NAMALWA (cell line): Measurements from ENCODE around the gene BATF2.
A peak's percentile ranks its signal among the peaks of the same experiment; 100 is the strongest.
"Not testable (repeated sequence)": the region's sequence is repeated elsewhere in the genome, so short reads cannot be mapped to it uniquely, and the experiment has no call there.

Source experiments
- DNase-seq: peaks from one replicate; pipeline ENCODE4 v3.0.0-alpha.2; 2015; ENCODE audit warnings: low spot score

Gene BATF2, protein sequence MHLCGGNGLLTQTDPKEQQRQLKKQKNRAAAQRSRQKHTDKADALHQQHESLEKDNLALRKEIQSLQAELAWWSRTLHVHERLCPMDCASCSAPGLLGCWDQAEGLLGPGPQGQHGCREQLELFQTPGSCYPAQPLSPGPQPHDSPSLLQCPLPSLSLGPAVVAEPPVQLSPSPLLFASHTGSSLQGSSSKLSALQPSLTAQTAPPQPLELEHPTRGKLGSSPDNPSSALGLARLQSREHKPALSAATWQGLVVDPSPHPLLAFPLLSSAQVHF

GRCh38 chr11:64996710-64997380, at the start of gene BATF2:
Gene BATF2, minus strand, starts transcription at chr11:64996971. Its CDS starts 57 bp downstream, at chr11:64996914.
- DNase-seq: peak; percentile 47

DNA sequence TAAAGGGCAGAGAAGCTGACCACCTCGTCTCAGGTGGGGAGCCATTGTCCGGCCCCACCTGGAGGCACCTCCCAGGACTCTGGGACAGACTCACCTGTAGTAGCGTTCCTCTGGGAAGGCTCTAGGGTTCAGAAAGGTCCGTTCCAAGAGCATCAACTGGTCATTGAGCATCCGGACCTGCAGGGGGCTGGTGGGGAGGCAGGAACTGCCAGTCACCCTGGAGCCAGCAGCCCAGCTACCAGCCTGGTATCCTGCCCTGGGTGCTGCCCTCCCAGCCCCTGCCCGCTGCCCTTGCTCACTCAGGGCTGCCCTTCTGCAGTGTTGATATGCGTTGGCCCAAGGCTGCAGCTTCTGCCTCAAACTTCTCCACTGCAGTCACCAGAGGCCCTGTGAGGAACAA, 49.0 kb upstream of the BATF2 start:
- no peak for DNase-seq

- DNase-seq: no peak
Measured at GRCh38 chr11:65045061-65045460, 48.3 kb upstream of the BATF2 start.

GRCh38 chr11:65043881-65044501, 47.2 kb upstream of the BATF2 start:
- no peak for DNase-seq

- no peak for DNase-seq
Measured at GRCh38 chr11:65042891-65043290, 46.1 kb upstream of the BATF2 start.

DNA sequence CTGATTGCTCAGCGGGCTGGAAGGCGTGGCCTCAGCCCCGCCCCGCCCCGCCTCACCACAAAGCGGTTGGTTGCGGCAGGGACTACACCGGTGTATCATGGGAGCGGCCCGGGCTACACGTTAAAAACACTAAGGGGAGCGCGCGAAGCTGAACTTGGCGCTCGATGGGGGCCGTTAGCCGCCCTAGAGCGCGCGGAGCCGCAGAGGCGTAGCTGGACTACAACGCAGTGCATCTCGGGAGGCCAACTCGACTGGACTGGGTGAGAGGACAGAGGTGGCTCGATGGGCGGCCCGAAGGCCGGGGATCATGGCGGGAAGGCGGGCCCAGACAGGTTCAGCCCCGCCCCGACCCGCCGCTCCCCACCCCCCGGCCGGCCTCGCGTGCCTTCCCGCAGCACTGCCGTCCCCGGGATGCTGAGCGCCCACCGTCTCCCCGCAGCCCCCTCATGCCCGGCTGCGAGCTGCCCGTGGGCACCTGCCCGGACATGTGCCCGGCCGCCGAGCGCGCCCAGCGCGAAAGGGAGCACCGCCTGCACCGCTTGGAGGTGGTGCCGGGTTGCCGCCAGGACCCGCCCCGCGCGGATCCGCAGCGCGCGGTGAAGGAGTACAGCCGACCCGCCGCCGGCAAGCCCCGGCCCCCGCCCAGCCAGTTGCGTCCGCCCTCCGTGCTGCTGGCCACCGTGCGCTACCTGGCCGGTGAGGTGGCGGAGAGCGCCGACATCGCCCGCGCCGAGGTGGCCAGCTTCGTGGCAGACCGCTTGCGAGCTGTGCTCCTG, 44.3 kb upstream of the BATF2 start, which contains the start of gene SAC3D1:
Gene SAC3D1 (plus strand): TSS at position 364 of the 776 bp plus-strand sequence. CDS start 83 bp downstream, at position 447.
- DNase-seq: peak; percentile 96

DNA sequence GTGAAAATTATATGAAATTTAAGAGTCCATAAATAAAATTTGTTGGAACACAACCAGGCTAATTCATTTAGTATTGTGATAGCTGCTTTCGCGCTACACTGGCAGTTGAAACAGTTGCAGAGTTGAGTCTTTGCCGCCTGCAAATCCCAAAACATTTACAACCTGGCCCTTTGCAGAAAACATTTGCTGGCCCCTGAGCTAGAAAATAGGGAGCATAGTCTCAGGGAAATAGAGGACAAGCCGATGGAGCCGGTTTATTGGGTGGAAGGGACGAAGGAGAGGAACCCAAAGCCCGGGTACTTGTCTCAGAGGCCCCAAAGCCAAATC, 43.7 kb upstream of the BATF2 start:
- no peak for DNase-seq

DNA sequence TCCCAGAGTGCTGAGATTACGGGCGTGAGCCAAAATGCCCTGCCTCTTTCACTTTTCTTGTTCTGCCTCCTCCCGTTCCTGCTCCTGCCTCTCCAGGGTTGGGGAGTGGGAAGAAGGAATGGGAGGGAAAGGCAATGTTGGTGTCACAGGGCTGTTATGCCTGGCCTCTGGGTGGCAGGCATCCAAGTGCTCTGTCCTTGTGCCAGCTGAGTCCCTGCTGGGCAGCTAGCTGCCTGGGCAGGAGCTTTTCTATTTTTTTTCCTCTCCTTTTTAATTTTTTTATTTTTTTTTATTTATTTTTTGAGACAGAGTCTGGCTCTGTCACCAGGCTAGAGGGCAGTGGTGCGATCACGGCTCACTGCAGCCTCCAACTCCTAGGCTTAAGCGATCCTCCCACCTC, 40.2 kb upstream of the BATF2 start:
- DNase-seq: no peak

- DNase-seq: no peak
Measured at GRCh38 chr11:65035579-65035978, 38.8 kb upstream of the BATF2 start.

DNA sequence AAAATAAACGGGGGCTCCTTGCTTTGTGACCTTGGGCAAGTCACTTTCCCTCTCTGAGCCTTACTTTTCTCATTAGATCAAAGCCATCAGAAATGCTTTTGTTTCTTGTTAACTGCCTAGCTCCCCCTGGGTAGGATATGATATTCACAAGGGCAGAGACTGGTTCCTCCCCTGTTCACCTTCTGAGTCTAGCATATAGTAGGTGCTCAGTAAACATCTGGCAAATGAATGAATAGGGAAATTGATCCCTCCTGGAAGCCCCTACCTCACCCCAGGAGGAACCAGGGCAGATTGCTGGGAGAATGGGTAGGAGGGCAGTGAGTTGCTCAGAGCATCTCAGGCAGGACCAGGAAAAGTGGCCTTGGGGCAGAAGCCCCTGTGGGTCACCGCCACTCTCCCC, 37.7 kb upstream of the BATF2 start:
- no peak for DNase-seq

DNA sequence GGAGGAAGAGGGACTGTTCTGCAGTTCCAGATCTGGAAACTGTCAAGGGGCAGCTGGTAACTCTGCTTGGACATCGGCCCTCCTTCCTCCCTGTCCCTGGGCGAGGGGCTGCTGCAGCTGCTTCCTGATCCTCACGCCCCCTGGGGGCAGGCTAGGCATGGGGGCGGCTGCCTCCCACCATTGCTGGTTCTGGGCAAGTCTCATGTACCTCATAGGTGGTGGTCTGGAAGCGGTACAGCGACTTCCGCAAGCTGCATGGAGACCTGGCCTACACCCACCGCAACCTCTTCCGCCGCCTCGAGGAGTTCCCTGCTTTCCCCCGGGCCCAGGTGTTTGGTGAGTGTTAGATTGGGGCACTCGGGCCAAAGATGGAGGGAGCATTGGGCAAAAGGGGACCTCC, 35.4 kb upstream of the BATF2 start:
- DNase-seq: no peak

DNA sequence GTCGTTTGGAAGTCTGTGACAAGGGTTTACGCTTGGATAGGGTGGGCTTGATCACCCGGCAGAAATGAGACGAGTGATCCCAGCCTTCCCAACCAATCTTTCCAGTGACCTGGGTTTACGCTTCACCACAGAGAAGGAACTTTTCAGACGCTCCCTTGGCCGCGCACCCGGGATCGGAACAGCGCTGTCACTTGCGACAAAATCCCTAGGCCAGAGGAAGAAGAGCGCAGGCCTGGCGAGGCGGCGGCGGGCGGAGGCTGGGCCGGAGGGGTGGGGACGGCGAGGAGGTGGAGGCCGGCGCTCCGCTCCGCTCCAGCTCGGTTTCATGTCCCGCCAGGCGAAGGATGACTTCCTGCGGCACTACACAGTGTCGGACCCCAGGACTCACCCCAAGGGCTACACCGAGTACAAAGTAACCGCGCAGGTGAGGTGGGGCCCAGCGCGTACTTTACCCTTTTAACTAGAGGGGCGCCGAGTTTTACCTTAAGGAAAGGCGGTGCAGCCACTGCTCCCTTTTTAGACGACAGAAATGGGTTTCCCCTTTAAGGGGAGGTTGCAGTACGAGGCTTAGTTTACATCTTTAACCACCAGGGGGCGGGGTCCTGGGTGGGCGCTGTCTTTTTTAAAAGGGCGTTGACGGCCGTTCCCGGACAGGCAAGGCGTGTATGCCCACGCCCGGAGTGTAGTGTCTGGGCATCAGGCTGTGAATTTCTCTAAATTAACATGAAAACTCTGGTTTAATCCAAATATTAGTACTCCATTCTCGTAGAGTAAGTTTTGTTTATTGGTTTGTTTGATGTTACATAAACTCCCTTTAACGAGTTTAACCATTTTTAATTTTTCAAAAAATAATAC, 30.7 kb upstream of the BATF2 start, which contains the start of gene SNX15:
Gene SNX15 (plus strand): TSS at position 227 of the 855 bp plus-strand sequence. CDS start 99 bp downstream, at position 326.
- peak; percentile 98 for DNase-seq

GRCh38 chr11:65026810-65027209, 30.0 kb upstream of the BATF2 start:
- DNase-seq: no peak

DNA sequence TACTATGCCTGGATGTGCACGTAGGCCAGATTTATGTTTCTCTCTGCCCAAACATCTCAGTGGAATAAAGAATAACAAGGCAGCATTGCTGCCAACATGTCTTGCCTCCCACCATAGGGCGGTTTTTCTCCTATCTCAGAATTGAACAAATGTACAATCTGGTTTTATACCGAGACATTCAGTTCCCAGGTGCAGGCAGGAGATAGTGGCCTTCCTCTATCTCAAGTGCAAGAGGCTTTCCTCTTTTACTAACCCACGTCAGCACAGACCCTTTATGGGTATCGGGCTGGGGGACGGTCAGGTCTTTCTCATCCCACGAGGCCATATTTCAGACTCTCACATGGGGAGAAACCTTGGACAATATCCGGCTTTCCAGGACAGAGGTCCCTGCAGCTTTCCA, 26.7 kb upstream of the BATF2 start:
- not testable (repeated sequence) for DNase-seq

GRCh38 chr11:65021509-65021908, 24.7 kb upstream of the BATF2 start:
- no peak for DNase-seq

DNA sequence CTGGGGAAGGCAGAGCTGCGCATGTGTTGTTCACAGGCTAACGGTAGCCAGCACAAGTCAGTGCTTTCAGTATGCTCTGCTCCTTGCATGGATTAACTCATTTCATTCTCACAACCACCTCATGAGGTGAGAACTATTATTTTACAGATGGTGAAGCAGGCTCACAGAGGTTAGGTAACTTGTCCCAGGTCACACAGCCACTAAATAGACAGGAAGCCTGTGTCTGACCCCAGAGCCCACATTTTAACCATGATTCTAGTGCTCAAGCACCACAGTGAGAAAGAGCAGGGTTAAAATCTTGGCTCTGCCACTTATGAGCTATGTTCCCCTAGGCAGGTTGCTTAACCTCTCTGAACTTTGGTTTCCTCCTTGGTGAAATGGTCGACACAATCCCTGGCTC, 24.2 kb upstream of the BATF2 start:
- DNase-seq: no peak

- DNase-seq: no peak
Measured at GRCh38 chr11:65019824-65020223, 23.1 kb upstream of the BATF2 start.

DNA sequence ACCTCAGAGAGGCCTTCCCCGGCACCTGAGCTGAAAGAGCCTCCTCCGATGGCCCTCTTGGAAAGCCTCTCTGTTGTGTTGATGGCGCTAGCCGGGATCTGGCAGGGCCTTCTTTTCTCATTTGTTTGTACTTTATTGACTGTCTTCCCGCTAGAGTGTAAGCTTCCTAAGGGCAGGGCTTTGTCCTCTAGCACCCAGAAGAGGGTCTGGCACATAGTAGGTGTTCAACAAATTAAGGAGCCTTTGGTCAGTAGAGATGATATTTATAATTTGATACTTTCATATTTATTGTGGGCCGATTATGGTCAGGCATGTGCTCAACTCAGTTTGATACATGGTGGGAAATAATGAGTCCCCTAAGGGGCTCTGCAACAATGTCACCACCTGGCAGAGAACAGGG, 21.2 kb upstream of the BATF2 start:
- no peak for DNase-seq

- no peak for DNase-seq
Measured at GRCh38 chr11:65016705-65017104, 19.9 kb upstream of the BATF2 start.

- no peak for DNase-seq
Measured at GRCh38 chr11:65014726-65015227, 18.0 kb upstream of the BATF2 start.
